ENCODE measurements around the gene ULK3. TPM values are rescaled to one million over a fixed set of nuclear protein-coding genes. Genes with fewer than 3 reads are reported as not detected.
A peak's percentile ranks its signal among the peaks of the same experiment; 100 is the strongest.

Gene ULK3
- total RNA-seq, 1 experiment from 2014 or later: 58.3 TPM

GRCh38 chr15:74845581-74845980, 2.6 kb upstream of the ULK3 start:
- no TSS peak for BruUV-seq (replicated peaks)
- Histone ChIP-seq H3K9me3 (ENCODE audit: low read depth, low read length, poor library complexity, severe bottlenecking) (no peaks in the 10 kb centered on the region), H3K27ac (ENCODE audit: low read depth, low read length, poor library complexity, severe bottlenecking) (no peak overlapping the region), H3K4me1 (ENCODE audit: insufficient read depth, low read length, poor library complexity, severe bottlenecking) (peaks cover 8% of the 10 kb centered on the region), H3K27me3 (replicated peaks; ENCODE audit: insufficient read depth, low read depth, low read length, poor library complexity) (no peaks in the 10 kb centered on the region), H3K4me3 (ENCODE audit: low read depth, low read length, poor library complexity, severe bottlenecking) (no peak overlapping the region), H3K36me3 (ENCODE audit: insufficient read depth, low read length, poor library complexity, severe bottlenecking) (peaks cover 13% of the 10 kb centered on the region)
- intact Hi-C loops (cut with micrococcal nuclease; ENCODE audit: unreplicated experiment): no loop called here
- ChIA-PET POLR2A (ENCODE audit: low non-redundant PET) (no interaction called here), CTCF (no interaction called here)
- no peak for DNase-seq (ENCODE audit: low spot score)
- no peak for TF ChIP-seq EZH2 (IDR thresholded peaks at IDR 0.05; ENCODE audit: borderline replicate concordance, low read depth, low read length, poor library complexity, severe bottlenecking)
- no peak for TF ChIP-seq CTCF (conservative IDR thresholded peaks at IDR 0.05; ENCODE audit: low read depth, low read length)

GRCh38 chr15:74845208-74845568, 2.2 kb upstream of the ULK3 start:
- POLR2A ChIA-PET (ENCODE audit: low non-redundant PET): no interaction called here
- H3K9me3 ChIP-seq (ENCODE audit: low read depth, low read length, poor library complexity, severe bottlenecking): no peaks in the 10 kb centered on the region

GRCh38 chr15:74844319-74845207, 1.6 kb upstream of the ULK3 start:
- Histone ChIP-seq H3K27me3 (replicated peaks; ENCODE audit: insufficient read depth, low read depth, low read length, poor library complexity) (no peaks in the 10 kb centered on the region), H3K9me3 (ENCODE audit: low read depth, low read length, poor library complexity, severe bottlenecking) (no peaks in the 10 kb centered on the region), H3K36me3 (ENCODE audit: insufficient read depth, low read length, poor library complexity, severe bottlenecking) (peaks cover 17% of the 10 kb centered on the region), H3K4me1 (ENCODE audit: insufficient read depth, low read length, poor library complexity, severe bottlenecking) (peaks cover 8% of the 10 kb centered on the region), H3K4me3 (ENCODE audit: low read depth, low read length, poor library complexity, severe bottlenecking) (no peak overlapping the region), H3K27ac (ENCODE audit: low read depth, low read length, poor library complexity, severe bottlenecking) (peak overlapping the region; percentile 42)
- ChIA-PET CTCF (interaction anchor here (0.6 kb wide), 1 partner anchor 19 kb away, joined by 3 read pairs; no protein-coding TSS in a partner anchor), POLR2A (ENCODE audit: low non-redundant PET) (no interaction called here)
- TF ChIP-seq EZH2 (IDR thresholded peaks at IDR 0.05; ENCODE audit: borderline replicate concordance, low read depth, low read length, poor library complexity, severe bottlenecking) (no peak), CTCF (conservative IDR thresholded peaks at IDR 0.05; ENCODE audit: low read depth, low read length) (no peak)
- BruUV-seq (replicated peaks): no TSS peak
- no peak for DNase-seq (ENCODE audit: low spot score)
- intact Hi-C loops (cut with micrococcal nuclease; ENCODE audit: unreplicated experiment): loop anchor here (5.0 kb wide), 1 partner anchor 58 kb away; no protein-coding TSS in a partner anchor

More at GRCh38 chr15:74845208-74845568, 2.2 kb upstream of the ULK3 start:
- intact Hi-C loops (cut with micrococcal nuclease; ENCODE audit: unreplicated experiment): no loop called here
- BruUV-seq (replicated peaks): no TSS peak
- H3K27ac ChIP-seq (ENCODE audit: low read depth, low read length, poor library complexity, severe bottlenecking): no peak overlapping the region
- CTCF ChIA-PET: no interaction called here
- H3K27me3 ChIP-seq (replicated peaks; ENCODE audit: insufficient read depth, low read depth, low read length, poor library complexity): no peaks in the 10 kb centered on the region
- peaks cover 8% of the 10 kb centered on the region for H3K4me1 ChIP-seq (ENCODE audit: insufficient read depth, low read length, poor library complexity, severe bottlenecking)
- TF ChIP-seq CTCF (conservative IDR thresholded peaks at IDR 0.05; ENCODE audit: low read depth, low read length) (no peak), EZH2 (IDR thresholded peaks at IDR 0.05; ENCODE audit: borderline replicate concordance, low read depth, low read length, poor library complexity, severe bottlenecking) (no peak)
- DNase-seq (ENCODE audit: low spot score): no peak
- H3K4me3 ChIP-seq (ENCODE audit: low read depth, low read length, poor library complexity, severe bottlenecking): no peak overlapping the region
- peaks cover 14% of the 10 kb centered on the region for H3K36me3 ChIP-seq (ENCODE audit: insufficient read depth, low read length, poor library complexity, severe bottlenecking)

All from A673 (cell line).